ENCODE data around the gene CHAT. TPM values are rescaled to one million over a fixed set of nuclear protein-coding genes. Genes with fewer than 3 reads are reported as not detected.

The CHAT gene
- total and polyA plus RNA-seq, 2 experiments from 2014 or later = not detected

DNA sequence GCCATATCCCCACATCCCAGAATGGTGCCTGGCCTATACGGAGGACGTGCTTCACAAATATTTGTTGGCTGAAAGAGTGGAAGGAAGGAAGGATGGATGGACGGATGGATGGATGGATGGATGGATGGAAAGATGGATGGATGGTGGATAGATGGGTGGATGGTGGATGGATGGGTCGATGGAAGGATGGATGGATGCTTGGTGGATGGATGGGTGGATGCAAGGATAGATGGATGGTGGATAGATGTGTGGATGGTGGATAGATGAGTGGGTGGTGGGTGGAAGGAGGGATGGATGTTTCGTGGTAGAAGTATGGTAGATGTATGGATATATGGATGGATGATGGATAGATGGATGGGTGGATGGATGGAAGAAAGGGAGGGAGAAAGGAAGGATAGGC is 10.8 kb downstream of the CHAT start:
- Histone ChIP-seq H3K9me3 (ENCODE audit: low read depth) (no peaks in the 10 kb centered on the region), H3K36me3 (ENCODE audit: low read depth) (no peaks in the 10 kb centered on the region), H3K79me2 (ENCODE audit: insufficient read depth) (no peaks in the 10 kb centered on the region), H2AFZ (no peak overlapping the region), H3K9ac (no peak overlapping the region), H3K4me3 (no peak overlapping the region), H3K27ac (no peak overlapping the region), H4K20me1 (ENCODE audit: insufficient read depth) (no peaks in the 10 kb centered on the region), H3F3A (ENCODE audit: insufficient read depth) (no peaks in the 10 kb centered on the region), H3K9me2 (ENCODE audit: insufficient read depth) (no peaks in the 10 kb centered on the region), H3K27me3 (replicated peaks; ENCODE audit: insufficient read depth) (peaks cover 38% of the 10 kb centered on the region), H3K4me1 (ENCODE audit: insufficient read depth) (no peaks in the 10 kb centered on the region), H3K4me2 (ENCODE audit: unreplicated experiment) (no peak overlapping the region)
- DNase-seq = no peak
- 35 to 36% methylated on average over 5 of the region's 5 CpGs for WGBS, 2 experiments (ENCODE audit: low coverage in 1 of 2, low lambda C conversion rate in 2 of 2, missing lambda C conversion rate in 2 of 2)
- in situ Hi-C loops (cut with MboI) = no loop called here
- TF ChIP-seq EZH2 (IDR thresholded peaks at IDR 0.05; ENCODE audit: insufficient read depth, poor library complexity, severe bottlenecking) (no peak), EZH2phosphoT487 (IDR thresholded peaks at IDR 0.05; ENCODE audit: insufficient read depth, low read depth) (no peak)

DNA sequence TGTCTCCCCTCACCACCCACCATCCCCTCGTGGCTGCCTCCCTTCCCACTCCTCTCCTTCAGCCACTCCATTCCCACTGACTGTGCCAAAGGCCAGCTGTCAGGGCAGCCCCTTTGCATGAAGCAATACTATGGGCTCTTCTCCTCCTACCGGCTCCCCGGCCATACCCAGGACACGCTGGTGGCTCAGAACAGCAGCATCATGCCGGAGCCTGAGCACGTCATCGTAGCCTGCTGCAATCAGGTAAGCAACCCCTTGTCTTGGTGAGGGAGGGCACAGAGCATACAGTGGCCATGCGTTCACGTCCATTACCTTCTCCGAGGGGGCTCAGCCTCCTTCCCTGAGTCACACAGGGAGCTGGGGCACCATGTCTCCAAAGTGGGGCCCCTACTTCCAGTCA is 11.6 kb downstream of the CHAT start:
- no peak for DNase-seq
- in situ Hi-C loops (cut with MboI) = no loop called here
- 44 to 48% methylated on average over 10 of the region's 10 CpGs for WGBS, 2 experiments (ENCODE audit: low coverage in 1 of 2, low lambda C conversion rate in 2 of 2, missing lambda C conversion rate in 2 of 2)

DNA sequence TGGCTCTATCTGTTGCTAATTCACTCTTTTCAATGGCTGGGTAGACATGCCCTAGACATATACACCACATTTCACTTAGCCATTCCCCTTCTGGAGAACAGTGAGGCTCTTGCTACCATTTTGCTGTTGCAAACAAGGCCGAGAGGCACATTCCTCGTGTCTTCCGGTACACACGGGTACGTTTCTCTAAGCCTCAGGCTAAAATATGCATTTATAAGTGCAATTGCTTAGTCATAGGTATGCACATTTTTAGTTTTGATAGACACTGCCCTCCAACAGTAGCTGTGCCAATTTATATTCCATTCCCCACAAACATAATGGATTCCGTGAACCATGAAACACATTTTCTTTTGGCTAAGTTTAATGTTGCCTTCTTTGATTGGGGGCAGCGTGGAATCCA is 13.2 kb downstream of the CHAT start:
- Histone ChIP-seq H3K79me2 (ENCODE audit: insufficient read depth) (no peaks in the 10 kb centered on the region), H3F3A (ENCODE audit: insufficient read depth) (no peaks in the 10 kb centered on the region), H3K36me3 (ENCODE audit: low read depth) (no peaks in the 10 kb centered on the region), H3K9ac (no peak overlapping the region), H2AFZ (no peak overlapping the region), H3K9me3 (ENCODE audit: low read depth) (no peaks in the 10 kb centered on the region), H3K4me2 (ENCODE audit: unreplicated experiment) (no peak overlapping the region), H3K27ac (no peak overlapping the region), H3K27me3 (replicated peaks; ENCODE audit: insufficient read depth) (peaks cover 43% of the 10 kb centered on the region), H3K4me1 (ENCODE audit: insufficient read depth) (no peaks in the 10 kb centered on the region), H3K4me3 (no peak overlapping the region), H3K9me2 (ENCODE audit: insufficient read depth) (no peaks in the 10 kb centered on the region), H4K20me1 (ENCODE audit: insufficient read depth) (no peaks in the 10 kb centered on the region)
- whole genome bisulfite sequencing, 2 experiments (ENCODE audit: low coverage in 1 of 2, low lambda C conversion rate in 2 of 2, missing lambda C conversion rate in 2 of 2) = 71 to 78% methylated on average over 7 of the region's 7 CpGs
- no peak for TF ChIP-seq EZH2phosphoT487 (IDR thresholded peaks at IDR 0.05; ENCODE audit: insufficient read depth, low read depth)
- no peak for TF ChIP-seq EZH2 (IDR thresholded peaks at IDR 0.05; ENCODE audit: insufficient read depth, poor library complexity, severe bottlenecking)
- no peak for DNase-seq
- in situ Hi-C loops (cut with MboI) = no loop called here

More for the DNA sequence above, 11.6 kb downstream of the CHAT start:
- peaks cover 40% of the 10 kb centered on the region for H3K27me3 ChIP-seq (replicated peaks; ENCODE audit: insufficient read depth)
- H2AFZ ChIP-seq = no peak overlapping the region
- no peaks in the 10 kb centered on the region for H3K9me2 ChIP-seq (ENCODE audit: insufficient read depth)
- H4K20me1 ChIP-seq (ENCODE audit: insufficient read depth) = no peaks in the 10 kb centered on the region
- H3K4me2 ChIP-seq (ENCODE audit: unreplicated experiment) = no peak overlapping the region
- no peaks in the 10 kb centered on the region for H3K36me3 ChIP-seq (ENCODE audit: low read depth)
- no peaks in the 10 kb centered on the region for H3K79me2 ChIP-seq (ENCODE audit: insufficient read depth)
- no peaks in the 10 kb centered on the region for H3K9me3 ChIP-seq (ENCODE audit: low read depth)
- H3K4me3 ChIP-seq = no peak overlapping the region
- no peak for TF ChIP-seq EZH2phosphoT487 (IDR thresholded peaks at IDR 0.05; ENCODE audit: insufficient read depth, low read depth)
- no peak for TF ChIP-seq EZH2 (IDR thresholded peaks at IDR 0.05; ENCODE audit: insufficient read depth, poor library complexity, severe bottlenecking)
- no peaks in the 10 kb centered on the region for H3K4me1 ChIP-seq (ENCODE audit: insufficient read depth)
- H3K27ac ChIP-seq = no peak overlapping the region
- no peaks in the 10 kb centered on the region for H3F3A ChIP-seq (ENCODE audit: insufficient read depth)
- H3K9ac ChIP-seq = no peak overlapping the region

DNA sequence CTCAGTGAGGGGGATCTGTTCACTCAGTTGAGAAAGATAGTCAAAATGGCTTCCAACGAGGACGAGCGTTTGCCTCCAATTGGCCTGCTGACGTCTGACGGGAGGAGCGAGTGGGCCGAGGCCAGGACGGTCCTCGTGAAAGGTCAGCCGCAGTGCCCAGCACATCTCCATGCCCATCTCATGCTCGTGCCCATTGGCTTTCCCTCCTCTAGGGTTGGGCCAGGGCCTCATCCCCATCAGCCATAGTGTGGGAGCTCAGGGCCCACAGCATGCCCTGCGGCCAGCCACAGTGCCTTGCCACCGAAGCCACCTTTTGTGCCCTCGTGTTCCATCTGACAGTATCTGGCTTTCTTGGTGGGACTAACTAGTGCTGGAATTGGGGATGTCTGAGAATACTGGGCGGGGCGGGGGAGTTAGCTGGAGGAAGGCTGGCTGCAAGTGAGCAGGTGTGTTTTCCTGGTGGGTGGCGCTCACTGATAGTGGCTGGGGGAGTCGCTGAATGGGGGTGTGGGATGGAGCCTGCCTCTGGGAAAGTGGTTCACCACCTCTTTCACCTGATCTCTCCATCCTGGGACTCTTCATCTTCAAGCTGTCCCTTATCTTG is 13.9 kb downstream of the CHAT start:
- H3K4me1 ChIP-seq (ENCODE audit: insufficient read depth) = no peaks in the 10 kb centered on the region
- peaks cover 38% of the 10 kb centered on the region for H3K27me3 ChIP-seq (replicated peaks; ENCODE audit: insufficient read depth)
- H3K9ac ChIP-seq = no peak overlapping the region
- no peaks in the 10 kb centered on the region for H3K79me2 ChIP-seq (ENCODE audit: insufficient read depth)
- H4K20me1 ChIP-seq (ENCODE audit: insufficient read depth) = no peaks in the 10 kb centered on the region
- H3K36me3 ChIP-seq (ENCODE audit: low read depth) = no peaks in the 10 kb centered on the region
- H2AFZ ChIP-seq = no peak overlapping the region
- in situ Hi-C loops (cut with MboI) = no loop called here
- no peaks in the 10 kb centered on the region for H3K9me3 ChIP-seq (ENCODE audit: low read depth)
- H3K4me3 ChIP-seq = no peak overlapping the region
- no peak for TF ChIP-seq EZH2 (IDR thresholded peaks at IDR 0.05; ENCODE audit: insufficient read depth, poor library complexity, severe bottlenecking)
- TF ChIP-seq EZH2phosphoT487 (IDR thresholded peaks at IDR 0.05; ENCODE audit: insufficient read depth, low read depth) = no peak
- H3K4me2 ChIP-seq (ENCODE audit: unreplicated experiment) = no peak overlapping the region
- no peaks in the 10 kb centered on the region for H3K9me2 ChIP-seq (ENCODE audit: insufficient read depth)
- no peak overlapping the region for H3K27ac ChIP-seq
- H3F3A ChIP-seq (ENCODE audit: insufficient read depth) = no peaks in the 10 kb centered on the region
- 65 to 67% methylated on average over 17 to 18 of the region's 18 CpGs for WGBS, 2 experiments (ENCODE audit: low coverage in 1 of 2, low lambda C conversion rate in 2 of 2, missing lambda C conversion rate in 2 of 2)
- no peak for DNase-seq

DNA sequence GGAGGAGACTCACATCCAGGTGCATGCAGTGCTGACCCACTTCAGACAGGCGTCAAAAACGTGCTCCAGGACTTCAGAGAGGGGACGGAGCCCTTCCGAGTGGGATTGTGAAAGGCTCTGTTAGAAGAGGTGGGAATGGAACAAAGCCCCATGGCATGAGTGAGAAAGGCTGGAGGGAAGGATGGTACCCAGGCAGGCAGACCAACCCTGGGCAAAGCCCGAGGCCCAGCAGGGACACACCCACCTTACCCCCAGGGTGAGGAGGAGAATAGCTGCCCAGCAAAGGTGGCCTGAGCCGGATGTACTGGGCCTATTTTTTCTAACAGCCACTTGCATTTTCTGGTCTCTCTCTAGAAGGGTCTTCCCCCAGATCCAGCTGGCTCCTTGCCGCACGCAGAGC is 14.8 kb downstream of the CHAT start:
- no peaks in the 10 kb centered on the region for H3K9me2 ChIP-seq (ENCODE audit: insufficient read depth)
- TF ChIP-seq EZH2phosphoT487 (IDR thresholded peaks at IDR 0.05; ENCODE audit: insufficient read depth, low read depth) (no peak), EZH2 (IDR thresholded peaks at IDR 0.05; ENCODE audit: insufficient read depth, poor library complexity, severe bottlenecking) (no peak)
- in situ Hi-C loops (cut with MboI) = no loop called here
- H3K9ac ChIP-seq = no peak overlapping the region
- peaks cover 33% of the 10 kb centered on the region for H3K27me3 ChIP-seq (replicated peaks; ENCODE audit: insufficient read depth)
- no peak overlapping the region for H3K4me3 ChIP-seq
- H3F3A ChIP-seq (ENCODE audit: insufficient read depth) = no peaks in the 10 kb centered on the region
- H3K79me2 ChIP-seq (ENCODE audit: insufficient read depth) = no peaks in the 10 kb centered on the region
- DNase-seq = no peak
- H3K4me2 ChIP-seq (ENCODE audit: unreplicated experiment) = no peak overlapping the region
- no peaks in the 10 kb centered on the region for H4K20me1 ChIP-seq (ENCODE audit: insufficient read depth)
- WGBS, 2 experiments (ENCODE audit: low coverage in 1 of 2, low lambda C conversion rate in 2 of 2, missing lambda C conversion rate in 2 of 2) = 75 to 77% methylated on average over 8 of the region's 8 CpGs
- no peaks in the 10 kb centered on the region for H3K4me1 ChIP-seq (ENCODE audit: insufficient read depth)
- no peaks in the 10 kb centered on the region for H3K36me3 ChIP-seq (ENCODE audit: low read depth)
- H3K27ac ChIP-seq = no peak overlapping the region
- H2AFZ ChIP-seq = no peak overlapping the region
- H3K9me3 ChIP-seq (ENCODE audit: low read depth) = no peaks in the 10 kb centered on the region
